Upper lobe of left lung (tissue), 4 donors: ENCODE data around the gene NANP.
"Not testable (repeated sequence)": the region's sequence is repeated elsewhere in the genome, so short reads cannot be mapped to it uniquely, and the experiment has no call there.

ENCODE experiments used
- CTCF ChIP-seq, 6 experiments: fragments of 450-650 bp in 4 of 6; fragments of 200-600 bp in 2 of 6; sonication (generic) in 2 of 6; IDR thresholded peaks; one replicate each; pipeline ENCODE4 v1.5.1; 2016 to 2019; ENCODE audit warnings: antibody characterized with exemption in 6 of 6
- EP300 ChIP-seq, 4 donors: sonication (generic); formaldehyde crosslinking; IDR thresholded peaks; one replicate each; pipeline ENCODE4 v1.5.1; 2017; ENCODE audit warnings: antibody characterized with exemption in 4 of 4, control low read depth in 2 of 4
- POLR2A ChIP-seq, 4 donors: fragments of 450-650 bp; IDR thresholded peaks; one replicate each; pipeline ENCODE4 v1.5.1; 2016 to 2017; ENCODE audit warnings: antibody characterized with exemption in 4 of 4, mild to moderate bottlenecking in 2 of 4
- POLR2AphosphoS5 ChIP-seq, 2 donors: sonication (generic); formaldehyde crosslinking; IDR thresholded peaks; one replicate each; pipeline ENCODE4 v1.5.1; 2017; ENCODE audit warnings: antibody characterized with exemption in 2 of 2

GRCh38 chr20:25583607-25584006 lies 40.2 kb downstream of the NANP start:
- TF ChIP-seq POLR2A, CTCF, EP300, POLR2AphosphoS5 (IDR thresholded peaks at IDR 0.05): not testable (repeated sequence)
